Measurements from ENCODE around the gene CLDN6. TPM values are rescaled to one million over a fixed set of nuclear protein-coding genes. Genes with fewer than 3 reads are reported as not detected.

The CLDN6 gene
- total and polyA plus RNA-seq, 9 of the 15 experiments (the other 6 are each of a cell fraction or from before 2014, with no cell fraction given) = 0.22 to 0.75 (median 0.38) TPM; not detected in 3

- TF ChIP-seq GMEB1 (CRISPR knock-in tag; IDR thresholded peaks at IDR 0.05) (peak; percentile 98), NCOR1 (IDR thresholded peaks at IDR 0.05) (peak; percentile 43), ZNF764 (CRISPR knock-in tag; IDR thresholded peaks at IDR 0.05; ENCODE audit: low read depth) (no peak), JUN (IDR thresholded peaks at IDR 0.05; ENCODE audit: borderline replicate concordance, low read depth, low read length) (peak; percentile 61), JUN (CRISPR knock-in tag; IDR thresholded peaks at IDR 0.05; ENCODE audit: borderline replicate concordance) (no peak), MYNN (IDR thresholded peaks at IDR 0.05) (peak; percentile 73; the same call in 1 of the 2 replicates), MYNN (CRISPR knock-in tag; IDR thresholded peaks at IDR 0.05) (no peak), NR2C2 (CRISPR knock-in tag; IDR thresholded peaks at IDR 0.05) (peak; percentile 91), NR2C2 (tag; IDR thresholded peaks at IDR 0.05) (peak; percentile 95), MITF (IDR thresholded peaks at IDR 0.05) (peak; percentile 87), TCF3 (CRISPR knock-in tag; IDR thresholded peaks at IDR 0.05) (peak; percentile 21; the same call in 1 of the 2 replicates), RFX7 (CRISPR knock-in tag; IDR thresholded peaks at IDR 0.05) (0 out of 2 replicates have a peak, but pooled peaks have one; percentile 8), RBBP5 (IDR thresholded peaks at IDR 0.05; ENCODE audit: borderline replicate concordance, insufficient read depth, low read length, poor library complexity, severe bottlenecking) (peak; percentile 61), PCBP1 (IDR thresholded peaks at IDR 0.05; ENCODE audit: low read depth, low read length, poor library complexity, severe bottlenecking) (peak; percentile 47), ZNF76 (CRISPR knock-in tag; IDR thresholded peaks at IDR 0.05; ENCODE audit: borderline replicate concordance) (no peak), SP1 (CRISPR knock-in tag; IDR thresholded peaks at IDR 0.05) (peak; percentile 90), E2F8 (IDR thresholded peaks at IDR 0.05; ENCODE audit: low read depth, partially characterized antibody) (peak; percentile 60), ZNF766 (CRISPR knock-in tag; conservative IDR thresholded peaks at IDR 0.05) (0 out of 2 replicates have a peak, but pooled peaks have one; percentile 39), STAT5A (IDR thresholded peaks at IDR 0.05; ENCODE audit: borderline replicate concordance, low read length) (no peak), USF1 (CRISPR knock-in tag; IDR thresholded peaks at IDR 0.05) (peak; percentile 96)
These were observed 5.9 kb upstream of the CLDN6 start, which contains the start of the genes HCFC1R1 and THOC6 (continued) for GRCh38 chr16:3023669-3024478.

Data from K562 (cell line).